ENCODE data around the gene FGD2. TPM values are rescaled to one million over a fixed set of nuclear protein-coding genes. Genes with fewer than 3 reads are reported as not detected.

FGD2 gene
- total RNA-seq, 1 experiment from 2014 or later = 0.13 TPM

DNA sequence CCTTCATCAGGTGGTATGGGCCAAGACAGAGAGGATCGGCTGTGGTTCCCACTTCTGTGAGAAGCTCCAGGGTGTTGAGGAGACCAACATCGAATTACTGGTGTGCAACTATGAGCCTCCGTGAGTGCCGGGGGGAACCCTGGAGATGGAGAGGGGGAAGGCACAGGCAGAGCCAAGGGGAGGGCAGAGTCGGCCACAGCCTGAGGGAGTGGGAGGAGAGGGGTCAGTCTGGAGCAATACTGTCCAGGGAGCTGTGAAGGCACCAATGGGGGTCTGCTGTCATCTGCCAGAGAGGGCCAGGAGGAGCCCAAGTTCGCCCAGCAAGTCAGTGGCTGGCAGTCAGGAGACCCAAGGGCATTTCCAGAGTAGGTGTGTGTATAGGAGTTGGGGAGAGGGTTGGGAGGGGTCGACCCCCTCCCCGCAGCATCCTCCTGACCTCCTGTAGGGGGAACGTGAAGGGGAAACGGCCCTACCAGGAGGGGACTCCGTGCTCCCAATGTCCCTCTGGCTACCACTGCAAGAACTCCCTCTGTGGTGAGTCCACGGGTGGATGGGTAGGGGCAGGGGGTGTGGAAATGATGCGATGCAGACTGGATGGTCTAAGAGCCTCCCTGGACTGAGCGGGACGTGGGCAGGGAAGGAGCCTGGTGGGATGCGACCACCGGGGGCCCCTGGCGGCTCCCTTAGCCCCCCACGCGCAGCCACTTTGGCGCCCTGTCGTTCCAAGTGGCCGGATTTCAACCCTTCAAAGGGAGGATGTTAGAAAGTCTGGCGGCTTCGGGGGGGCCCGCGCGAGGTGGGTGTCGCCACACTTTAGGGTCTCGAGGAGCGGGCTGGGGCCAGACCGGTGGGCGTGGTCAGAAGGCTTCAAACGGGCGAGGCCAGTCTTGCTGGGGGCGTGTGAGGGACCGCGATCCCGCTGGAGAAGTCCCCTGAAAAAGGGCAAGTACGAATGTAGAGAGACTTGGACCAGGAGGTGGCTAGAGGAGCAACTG lies 43.7 kb upstream of the FGD2 start:
- H3K18ac ChIP-seq (ENCODE audit: insufficient read length, low read depth, low read length) = no peak overlapping the region
- no peak overlapping the region for H4K5ac ChIP-seq (ENCODE audit: insufficient read length, low read depth, low read length)
- H3K23ac ChIP-seq (ENCODE audit: insufficient read length, low read depth, low read length) = no peak overlapping the region
- no peak overlapping the region for H3K9ac ChIP-seq (ENCODE audit: extremely low read depth, insufficient read length, low read length)
- Mint-ChIP-seq H3K4me3 (no peak overlapping the region; a peak in 1 of 5 replicates), H3K27ac (no peak overlapping the region; a peak in 2 of 7 replicates), H3K9me3 (no peaks in the 10 kb centered on the region), H3K36me3 (ENCODE audit: insufficient read depth in 1 of 3, low read depth in 3 of 3) (peaks cover 0 to 8% (median 0%) of the 10 kb centered on the region in 3 experiments; a peak in 1 of 7 replicates), H3K27me3 (ENCODE audit: low read depth) (no peaks in the 10 kb centered on the region), H3K4me1 (peaks cover 17% of the 10 kb centered on the region in 2 experiments)
- H2BK5ac ChIP-seq (ENCODE audit: insufficient read length, low read length) = no peak overlapping the region
- no peak overlapping the region for H4K8ac ChIP-seq (replicated peaks; ENCODE audit: insufficient read length, low read depth, low read length)
- no peak overlapping the region for H3K4ac ChIP-seq (ENCODE audit: low read depth, low read length)
- H4K20me1 ChIP-seq (ENCODE audit: control insufficient read depth, insufficient read depth, insufficient read length) = no peaks in the 10 kb centered on the region
- peak overlapping the region; percentile 45 for H3K14ac ChIP-seq (ENCODE audit: insufficient read depth, low read length)
- H3K79me1 ChIP-seq (ENCODE audit: insufficient read depth, low read depth, low read length, poor library complexity, severe bottlenecking) = no peaks in the 10 kb centered on the region
- H2BK12ac ChIP-seq (ENCODE audit: insufficient read length, low read depth, low read length) = no peak overlapping the region
- no peaks in the 10 kb centered on the region for H3K23me2 ChIP-seq (ENCODE audit: insufficient read length, low read depth, low read length, poor library complexity, severe bottlenecking)
- DNase-seq = no peak
- no peaks in the 10 kb centered on the region for H3K4me1 ChIP-seq (ENCODE audit: insufficient read depth, low read length)
- no peak overlapping the region for H3T11ph ChIP-seq (ENCODE audit: low read length)
- WGBS (ENCODE audit: extremely low coverage, insufficient read length, low lambda C conversion rate) = no CpG with 5 or more reads among the region's 40 CpGs
- no peaks in the 10 kb centered on the region for H3K27me3 ChIP-seq (ENCODE audit: insufficient read depth, low read length)
- no peak overlapping the region for H3K4me2 ChIP-seq (ENCODE audit: insufficient read depth, insufficient read length, low read length)
- H3K9me3 ChIP-seq (ENCODE audit: control insufficient read depth, low read depth, low read length) = no peaks in the 10 kb centered on the region
- no peak overlapping the region for H2BK15ac ChIP-seq (ENCODE audit: low read depth, low read length)
- no peak overlapping the region for H4K91ac ChIP-seq (ENCODE audit: insufficient read length, low read depth, low read length)
- H2AFZ ChIP-seq (ENCODE audit: low read length) = no peak overlapping the region
- no peak overlapping the region for H2AK5ac ChIP-seq (ENCODE audit: insufficient read length, low read length)
- no peak overlapping the region for H2BK120ac ChIP-seq (ENCODE audit: low read depth, low read length, poor library complexity, severe bottlenecking)
- no peak overlapping the region for H3K56ac ChIP-seq (ENCODE audit: insufficient read length, low read depth, low read length)
- no peaks in the 10 kb centered on the region for H3K79me2 ChIP-seq (ENCODE audit: insufficient read depth, low read length)
- H3K27ac ChIP-seq (ENCODE audit: insufficient read length, low read depth, low read length) = no peak overlapping the region
- TF ChIP-seq CTCF (conservative IDR thresholded peaks at IDR 0.05) = no peak
- H2BK20ac ChIP-seq (ENCODE audit: low read depth, low read length, poor library complexity, severe bottlenecking) = no peak overlapping the region
